ENCODE measurements around the gene TNK1. TPM values are rescaled to one million over a fixed set of nuclear protein-coding genes. Genes with fewer than 3 reads are reported as not detected.

Gene TNK1
- total RNA-seq, 1 experiment from 2014 or later, result 16.8 TPM

DNA sequence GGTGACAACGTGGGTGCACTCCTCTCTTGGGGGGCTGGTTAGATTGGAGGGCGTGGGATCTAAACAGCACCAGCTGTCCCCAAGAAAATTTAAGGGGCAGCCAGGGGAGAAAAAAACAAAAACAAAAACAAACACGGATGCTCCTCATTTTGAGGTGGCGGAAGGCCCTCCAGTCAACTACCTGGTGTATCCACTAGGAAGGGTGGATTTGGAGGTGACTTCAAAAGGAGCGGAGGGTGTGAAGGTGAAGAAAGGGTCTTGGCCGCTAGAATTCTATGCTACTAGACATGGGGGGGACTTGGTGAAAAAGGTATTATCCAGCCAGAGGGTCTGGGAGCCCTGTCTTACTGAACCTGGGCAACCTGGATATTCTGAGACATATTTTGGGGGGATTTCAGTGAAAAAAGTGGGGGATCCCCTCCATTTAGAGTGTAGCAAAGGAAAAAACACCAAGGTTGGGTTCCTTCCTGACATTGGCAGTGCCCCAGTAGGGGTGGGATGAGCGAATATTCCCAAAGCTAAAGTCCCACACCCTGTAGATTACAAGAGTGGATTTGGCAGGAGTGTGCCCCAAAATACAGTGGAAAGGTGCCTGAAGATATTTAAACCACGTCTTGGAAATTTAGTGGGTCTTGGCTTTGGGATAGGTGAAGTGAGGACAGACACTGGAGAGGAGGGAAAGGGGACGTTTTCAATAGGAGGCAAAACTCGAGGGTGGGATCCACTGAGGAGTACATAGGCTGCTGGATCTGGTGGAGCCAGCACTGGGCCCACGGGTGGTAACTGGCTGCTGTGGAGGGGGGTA, 58.0 kb downstream of the TNK1 start:
- Histone ChIP-seq H3K27me3 (ENCODE audit: insufficient read depth, low read length) (no peaks in the 10 kb centered on the region), H3K36me3 (ENCODE audit: control insufficient read depth in 1 of 2, insufficient read depth in 2 of 2, low read length in 2 of 2) (no peaks in the 10 kb centered on the region), H3K4me2 (ENCODE audit: low read length) (no peak overlapping the region), H3K27ac (ENCODE audit: low read depth, low read length) (no peak overlapping the region), H3K9ac (ENCODE audit: low read length) (no peak overlapping the region), H3K4me1 (ENCODE audit: control insufficient read depth in 1 of 2, insufficient read depth in 2 of 2, low read length in 2 of 2) (peaks cover 13 to 36% of the 10 kb centered on the region in 2 experiments), H3K9me2 (ENCODE audit: insufficient read depth) (no peaks in the 10 kb centered on the region), H3K4me3 (replicated peaks in 1 of 2; ENCODE audit: low read depth in 1 of 2, low read length in 2 of 2) (no peak overlapping the region), H4K20me1 (ENCODE audit: insufficient read depth) (no peaks in the 10 kb centered on the region), H3K79me2 (ENCODE audit: insufficient read depth, low read length) (no peaks in the 10 kb centered on the region), H2AFZ (ENCODE audit: low read depth, low read length, poor library complexity, severe bottlenecking) (no peak overlapping the region), H3K9me3 (ENCODE audit: control insufficient read depth in 1 of 2, insufficient read depth in 1 of 2, low read depth in 1 of 2, low read length in 2 of 2) (no peaks in the 10 kb centered on the region)
- BruUV-seq (replicated peaks), result no TSS peak
- ChIA-PET RAD21 (ENCODE audit: low non-redundant PET in 1 of 2, low total read pairs in 2 of 2, uncharacterized antibody in 2 of 2, unreplicated experiment in 2 of 2) (no interaction called here), CTCF (no interaction called here), POLR2A (no interaction called here)
- ATAC-seq, result no peak
- intact Hi-C loops (cut with micrococcal nuclease), result loop anchor here (10.0 kb wide), 1 partner anchor 174 kb away; the partner anchor contains the start of gene CLDN7
- TF ChIP-seq ELF1 (IDR thresholded peaks at IDR 0.05; ENCODE audit: borderline replicate concordance, low read depth) (no peak), POLR2A (IDR thresholded peaks at IDR 0.05; ENCODE audit: borderline replicate concordance, extremely low read depth, insufficient read depth, insufficient read length) (no peak), POLR2AphosphoS5 (IDR thresholded peaks at IDR 0.05; ENCODE audit: low read depth, low read length) (no peak), SRF (IDR thresholded peaks at IDR 0.05; ENCODE audit: low read depth) (no peak), SIN3A (IDR thresholded peaks at IDR 0.05; ENCODE audit: low read depth) (no peak), EGR1 (IDR thresholded peaks at IDR 0.05; ENCODE audit: low read depth) (no peak), JUND (IDR thresholded peaks at IDR 0.05) (no peak), CEBPB (IDR thresholded peaks at IDR 0.05; ENCODE audit: low read depth) (no peak), SP1 (IDR thresholded peaks at IDR 0.05; ENCODE audit: low read depth) (no peak), EZH2phosphoT487 (IDR thresholded peaks at IDR 0.05; ENCODE audit: borderline replicate concordance) (no peak), MAX (IDR thresholded peaks at IDR 0.05) (no peak), EZH2 (IDR thresholded peaks at IDR 0.05) (no peak), RAD21 (IDR thresholded peaks at IDR 0.05; ENCODE audit: low read depth) (no peak), FOSL1 (IDR thresholded peaks at IDR 0.05; ENCODE audit: low read depth) (no peak), ZNF274 (IDR thresholded peaks at IDR 0.05; ENCODE audit: low read depth, low read length) (no peak)
- TF ChIP-seq, protein P1, sequence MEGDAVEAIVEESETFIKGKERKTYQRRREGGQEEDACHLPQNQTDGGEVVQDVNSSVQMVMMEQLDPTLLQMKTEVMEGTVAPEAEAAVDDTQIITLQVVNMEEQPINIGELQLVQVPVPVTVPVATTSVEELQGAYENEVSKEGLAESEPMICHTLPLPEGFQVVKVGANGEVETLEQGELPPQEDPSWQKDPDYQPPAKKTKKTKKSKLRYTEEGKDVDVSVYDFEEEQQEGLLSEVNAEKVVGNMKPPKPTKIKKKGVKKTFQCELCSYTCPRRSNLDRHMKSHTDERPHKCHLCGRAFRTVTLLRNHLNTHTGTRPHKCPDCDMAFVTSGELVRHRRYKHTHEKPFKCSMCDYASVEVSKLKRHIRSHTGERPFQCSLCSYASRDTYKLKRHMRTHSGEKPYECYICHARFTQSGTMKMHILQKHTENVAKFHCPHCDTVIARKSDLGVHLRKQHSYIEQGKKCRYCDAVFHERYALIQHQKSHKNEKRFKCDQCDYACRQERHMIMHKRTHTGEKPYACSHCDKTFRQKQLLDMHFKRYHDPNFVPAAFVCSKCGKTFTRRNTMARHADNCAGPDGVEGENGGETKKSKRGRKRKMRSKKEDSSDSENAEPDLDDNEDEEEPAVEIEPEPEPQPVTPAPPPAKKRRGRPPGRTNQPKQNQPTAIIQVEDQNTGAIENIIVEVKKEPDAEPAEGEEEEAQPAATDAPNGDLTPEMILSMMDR (IDR thresholded peaks at IDR 0.05 in 2 of 3, conservative IDR thresholded peaks at IDR 0.05 in 1 of 3; ENCODE audit: borderline replicate concordance in 1 of 3, insufficient read depth in 1 of 3, low read depth in 2 of 3, low read length in 2 of 3), result no peak
- TF ChIP-seq, protein P2, sequence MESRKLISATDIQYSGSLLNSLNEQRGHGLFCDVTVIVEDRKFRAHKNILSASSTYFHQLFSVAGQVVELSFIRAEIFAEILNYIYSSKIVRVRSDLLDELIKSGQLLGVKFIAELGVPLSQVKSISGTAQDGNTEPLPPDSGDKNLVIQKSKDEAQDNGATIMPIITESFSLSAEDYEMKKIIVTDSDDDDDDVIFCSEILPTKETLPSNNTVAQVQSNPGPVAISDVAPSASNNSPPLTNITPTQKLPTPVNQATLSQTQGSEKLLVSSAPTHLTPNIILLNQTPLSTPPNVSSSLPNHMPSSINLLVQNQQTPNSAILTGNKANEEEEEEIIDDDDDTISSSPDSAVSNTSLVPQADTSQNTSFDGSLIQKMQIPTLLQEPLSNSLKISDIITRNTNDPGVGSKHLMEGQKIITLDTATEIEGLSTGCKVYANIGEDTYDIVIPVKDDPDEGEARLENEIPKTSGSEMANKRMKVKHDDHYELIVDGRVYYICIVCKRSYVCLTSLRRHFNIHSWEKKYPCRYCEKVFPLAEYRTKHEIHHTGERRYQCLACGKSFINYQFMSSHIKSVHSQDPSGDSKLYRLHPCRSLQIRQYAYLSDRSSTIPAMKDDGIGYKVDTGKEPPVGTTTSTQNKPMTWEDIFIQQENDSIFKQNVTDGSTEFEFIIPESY (IDR thresholded peaks at IDR 0.05; ENCODE audit: extremely low read depth, insufficient replicate concordance, low read length), result no peak
- TF ChIP-seq, protein P3, sequence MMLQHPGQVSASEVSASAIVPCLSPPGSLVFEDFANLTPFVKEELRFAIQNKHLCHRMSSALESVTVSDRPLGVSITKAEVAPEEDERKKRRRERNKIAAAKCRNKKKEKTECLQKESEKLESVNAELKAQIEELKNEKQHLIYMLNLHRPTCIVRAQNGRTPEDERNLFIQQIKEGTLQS (IDR thresholded peaks at IDR 0.05), result no peak
- DNase-seq (ENCODE audit: low read depth, low spot score), result no peak

Measured in HCT116 (cell line).